ENCODE results near the gene TRIM22.

- TF ChIP-seq CTCF (conservative IDR thresholded peaks at IDR 0.05) (no peak), EZH2 (IDR thresholded peaks at IDR 0.05; ENCODE audit: low read depth) (no peak)
Observed at GRCh38 chr11:5700421-5701054, 10.9 kb downstream of the TRIM22 start.

All from PC-9 (cell line).